Inferior parietal cortex (tissue), 1 donor: ENCODE results near the gene PRCC.

Experiments used
- DNase-seq: peaks from one replicate; pipeline ENCODE4 v3.0.0-alpha.2; 2016; ENCODE audit errors: extremely low spot score

The PRCC gene

GRCh38 chr1:156796340-156797097, 29.2 kb downstream of the PRCC start:
- DNase-seq = no peak

GRCh38 chr1:156797212-156797871, 30.0 kb downstream of the PRCC start:
- peak; percentile 74 for DNase-seq

- DNase-seq = no peak
These were observed 34.2 kb downstream of the PRCC start for GRCh38 chr1:156801409-156802121.

GRCh38 chr1:156802421-156802935, 35.1 kb downstream of the PRCC start:
- DNase-seq = no peak

GRCh38 chr1:156803086-156803851, 35.9 kb downstream of the PRCC start:
- DNase-seq = no peak

DNA sequence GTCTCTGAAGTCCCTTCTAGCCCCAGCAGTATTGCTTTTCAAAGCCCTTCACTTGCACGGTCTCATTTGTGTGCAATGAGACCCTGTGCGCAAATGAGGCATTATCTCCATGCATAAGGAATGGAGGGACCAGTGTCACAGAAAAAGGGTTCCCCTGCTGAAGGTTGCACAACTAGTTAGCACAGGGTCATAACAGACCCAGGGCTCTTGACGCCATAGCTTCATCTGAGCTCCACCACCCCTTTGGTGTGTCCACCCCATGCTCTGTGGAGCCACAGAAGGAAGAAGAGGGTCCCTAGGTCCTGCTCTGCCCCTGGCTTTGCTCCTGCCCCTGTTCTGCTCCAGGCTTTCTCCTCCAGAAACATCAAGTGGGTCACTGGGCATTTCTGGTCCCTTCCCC, 36.7 kb downstream of the PRCC start:
- DNase-seq = no peak

DNA sequence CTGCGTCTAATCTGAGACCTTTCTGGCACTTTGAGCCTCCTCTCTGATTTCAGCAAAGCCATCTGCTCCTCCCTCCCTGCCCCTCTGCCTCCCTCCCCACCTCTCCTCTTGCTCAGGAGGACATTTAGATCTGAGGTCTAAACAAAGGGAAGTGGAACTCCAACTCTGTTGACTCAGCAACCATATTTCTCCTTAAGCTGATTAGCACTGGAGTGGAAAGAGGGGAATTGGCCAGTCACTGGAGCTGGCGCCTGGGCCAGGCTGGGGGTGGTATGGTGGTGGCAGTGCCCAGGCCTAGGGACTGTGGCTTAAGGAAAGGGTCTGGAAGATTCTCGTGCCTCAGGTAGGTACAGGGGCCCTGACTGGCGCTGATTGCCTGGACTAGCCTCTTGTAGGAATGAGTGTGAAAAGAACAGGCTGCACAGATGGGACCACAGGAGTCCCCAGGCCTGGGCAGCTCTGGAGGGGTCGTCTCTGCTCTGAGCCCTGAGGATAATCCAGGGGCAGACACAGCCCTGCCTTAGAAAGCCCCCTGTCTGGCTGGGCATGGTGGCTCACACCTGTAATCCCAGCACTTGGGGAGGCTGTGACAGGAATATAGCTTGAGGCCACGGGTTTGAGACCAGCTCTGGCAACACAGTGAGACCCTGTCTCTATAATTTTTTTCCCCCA, 37.4 kb downstream of the PRCC start:
- no peak for DNase-seq

DNA sequence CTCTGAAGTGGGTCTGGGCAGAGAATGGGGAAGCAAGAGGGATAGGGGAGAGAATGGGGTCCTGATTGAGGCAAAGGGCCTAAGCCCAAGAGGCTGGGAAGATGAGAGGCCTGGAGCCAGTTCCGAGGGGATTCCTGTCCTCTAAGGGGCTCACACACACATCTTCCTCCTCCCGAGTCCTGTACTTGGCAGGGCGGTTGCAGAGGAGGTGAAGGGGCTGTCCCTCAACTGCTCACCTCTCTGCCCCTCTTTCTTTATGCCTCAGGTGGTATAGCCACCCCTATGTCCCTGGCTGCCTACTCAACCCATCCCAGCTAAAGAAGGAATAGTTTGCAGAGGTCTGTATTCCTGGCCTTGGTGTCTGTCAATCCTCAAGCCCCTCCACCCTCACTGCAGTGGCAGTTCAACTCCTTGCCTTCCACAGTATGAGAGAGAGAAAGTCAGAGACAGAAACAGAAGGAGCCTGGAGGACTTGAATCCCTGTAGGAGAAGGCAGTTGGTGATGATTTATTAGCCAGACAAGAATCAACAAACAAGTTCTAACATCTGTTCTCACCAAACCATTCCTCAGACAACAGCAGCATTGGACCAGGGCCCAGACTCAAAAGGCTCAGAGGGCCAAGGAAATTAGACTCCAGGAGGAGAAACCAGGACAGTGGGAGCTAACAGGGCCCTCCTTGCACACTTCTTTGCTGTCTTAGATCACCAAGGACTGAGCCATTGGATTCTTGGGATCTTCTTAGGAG, 38.6 kb downstream of the PRCC start:
- no peak for DNase-seq

DNA sequence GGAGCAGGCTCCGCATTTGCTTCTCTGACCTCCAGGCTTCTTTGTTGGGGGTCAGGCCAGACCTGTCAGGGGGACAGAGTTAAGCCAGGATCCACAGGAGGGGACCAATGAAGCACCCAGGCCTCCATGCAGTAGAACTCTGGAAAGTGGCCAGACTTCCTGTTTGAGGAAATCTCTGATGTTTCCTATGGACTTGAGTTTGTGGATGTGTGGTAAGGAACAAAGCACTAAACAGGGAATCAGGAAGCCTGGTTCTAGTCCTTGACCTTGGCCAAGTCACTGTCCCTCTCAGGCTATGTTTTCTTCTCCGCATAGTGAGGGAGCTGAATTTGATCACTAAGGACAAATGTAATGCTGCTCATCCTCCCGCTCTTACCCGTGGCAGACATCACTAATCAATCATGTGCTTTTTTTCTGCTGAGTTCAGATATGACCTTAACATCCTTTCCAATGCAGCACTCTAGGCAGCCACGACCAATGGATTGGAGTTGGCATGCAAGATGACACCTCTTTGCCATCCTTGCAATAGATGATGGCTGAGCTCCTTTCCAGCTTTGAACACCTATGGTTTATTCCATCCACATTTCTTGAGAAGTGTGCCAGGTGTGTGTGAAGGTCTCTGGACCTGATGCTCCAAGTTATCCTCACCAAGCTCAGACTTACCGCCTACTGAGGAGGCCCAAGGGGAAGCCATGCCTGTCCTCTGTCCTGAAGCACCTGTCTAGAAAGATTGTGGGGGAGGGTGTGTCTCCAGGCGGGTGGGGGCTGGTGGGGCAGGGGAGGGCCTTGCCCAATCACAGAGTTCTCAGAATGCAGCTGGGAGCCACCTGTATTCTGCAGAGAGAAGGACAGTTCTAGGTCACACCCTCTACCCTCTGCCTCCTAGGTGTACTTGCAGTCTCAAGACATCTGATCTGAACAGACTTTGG, 39.4 kb downstream of the PRCC start:
- DNase-seq = no peak

GRCh38 chr1:156807627-156808026, 40.3 kb downstream of the PRCC start:
- no peak for DNase-seq

DNA sequence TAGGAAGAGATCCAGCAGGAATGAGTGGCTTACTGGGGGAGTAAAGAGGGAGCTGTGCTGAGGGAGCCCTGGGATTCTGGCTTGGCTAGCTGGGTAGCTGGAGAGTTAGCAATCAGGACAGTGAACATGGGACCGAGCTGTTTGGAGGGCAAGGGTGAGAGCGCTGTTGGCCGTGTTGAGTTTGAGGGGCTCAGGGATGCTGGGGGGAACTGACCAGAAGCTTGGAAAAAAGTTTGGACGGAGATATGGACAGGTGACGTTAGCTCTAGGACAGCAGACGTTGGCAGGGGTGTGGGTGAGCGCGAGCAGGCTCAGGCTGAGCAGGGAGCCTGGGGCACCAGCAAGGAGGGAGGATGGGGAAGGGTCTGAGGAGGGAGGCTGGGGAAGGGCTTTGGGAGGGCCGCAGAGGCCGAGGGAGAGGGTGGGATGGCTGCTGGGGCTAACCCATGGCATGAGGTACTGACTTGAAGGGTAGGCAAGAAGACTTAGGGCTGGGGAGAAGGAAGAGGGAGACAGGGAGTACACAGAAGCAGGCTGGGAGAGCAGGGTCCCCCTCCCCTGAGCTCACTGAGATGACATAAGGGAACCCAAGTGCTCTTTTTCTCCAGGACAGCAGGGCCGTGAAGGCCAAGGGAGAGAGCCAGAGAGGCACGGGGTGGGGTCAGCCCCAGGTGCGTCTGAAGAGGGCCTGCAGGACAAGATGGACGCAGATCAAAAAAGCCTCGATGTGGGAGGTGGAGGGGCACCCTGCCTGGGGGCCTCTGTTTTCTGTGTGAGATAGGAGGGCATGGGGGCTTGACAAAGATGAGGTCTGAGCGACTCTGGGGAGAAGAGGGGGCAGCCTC, 41.1 kb downstream of the PRCC start:
- DNase-seq = no peak

GRCh38 chr1:156809281-156809680, 41.9 kb downstream of the PRCC start:
- DNase-seq = no peak

DNA sequence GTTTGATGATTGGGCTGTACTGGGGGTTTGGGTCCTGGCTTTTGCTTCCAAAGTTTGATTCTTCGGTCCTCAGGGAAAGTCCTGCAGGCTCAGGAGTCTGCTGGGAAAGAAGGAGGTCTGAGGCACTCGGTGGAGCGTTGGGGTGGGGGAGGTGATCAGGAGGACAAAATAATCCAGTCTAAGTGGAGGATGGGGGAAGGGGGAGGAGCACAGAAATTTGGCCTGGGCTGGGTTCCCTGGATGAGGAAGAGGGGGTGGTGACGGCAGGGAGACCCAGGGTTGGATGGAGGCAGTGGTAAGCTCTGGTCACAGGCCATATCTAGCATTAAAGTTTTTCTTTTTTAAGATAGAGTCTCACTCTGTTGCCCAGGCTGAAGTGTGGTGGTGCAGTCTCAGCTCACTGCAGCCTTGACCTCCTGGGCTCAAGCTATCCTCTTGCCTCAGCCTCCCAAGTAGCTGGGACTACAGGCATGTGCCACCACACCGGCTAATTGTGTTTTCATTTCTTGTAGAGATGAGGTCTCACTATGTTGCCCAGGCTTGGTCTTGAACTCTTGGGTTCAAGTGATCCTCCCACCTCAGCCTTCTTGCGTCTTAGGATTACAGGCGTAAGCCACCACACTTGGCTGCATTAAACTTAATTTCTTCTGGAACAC, 42.5 kb downstream of the PRCC start:
- DNase-seq = no peak

- no peak for DNase-seq
These were observed 43.8 kb downstream of the PRCC start for GRCh38 chr1:156811168-156811567.

GRCh38 chr1:156812293-156812990, 45.1 kb downstream of the PRCC start:
- no peak for DNase-seq

- no peak for DNase-seq
These were observed 46.0 kb downstream of the PRCC start for GRCh38 chr1:156813298-156813697.
